Astrocyte of the cerebellum (primary cell): ENCODE measurements around the gene ANXA6.

Source experiments
- DNase-seq: peaks from one replicate; pipeline ENCODE4 v3.0.0-alpha.2; 2011; ENCODE audit warnings: low read depth
- H3K4me3 ChIP-seq: 2 replicates; pipeline ENCODE4 v1.5.1; 2011; ENCODE audit warnings: mild to moderate bottlenecking, low read depth, low read length, moderate library complexity
- CTCF ChIP-seq: IDR thresholded peaks from 2 replicates; pipeline ENCODE4 v1.5.1; 2012; ENCODE audit warnings: low read length, low read depth, moderate library complexity, mild to moderate bottlenecking; ENCODE audit errors: missing control alignments
- in situ Hi-C: cut with HindIII; loops from 2 replicates; pipeline ENCODE4 v1.10.0; 2017; ENCODE audit warnings: low sequenced_read_pairs

ANXA6 gene

DNA sequence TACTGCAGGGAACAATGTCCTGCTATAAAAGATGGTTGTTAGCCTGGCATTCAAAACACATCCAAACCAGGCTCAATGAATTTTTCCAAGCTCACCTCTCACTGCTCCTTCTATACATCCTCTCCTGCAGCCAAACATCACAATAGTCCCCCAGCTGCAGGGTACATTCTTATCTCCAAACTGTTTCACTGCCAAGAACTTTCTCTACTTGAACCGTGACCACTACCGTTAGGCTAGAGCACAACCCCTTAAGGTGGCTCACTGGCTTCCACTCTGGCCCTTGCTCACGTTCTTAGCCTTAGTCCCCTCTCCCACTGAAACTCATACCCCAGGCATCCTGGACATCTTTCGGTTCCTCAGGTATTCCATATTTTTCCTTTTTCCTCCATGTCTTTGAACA lies 29.0 kb upstream of the ANXA6 start:
- TF ChIP-seq CTCF: no peak
- DNase-seq: no peak
- in situ Hi-C loops: no loop called here
- H3K4me3 ChIP-seq: no peak overlapping the region

- no peak for TF ChIP-seq CTCF
- DNase-seq: no peak
- in situ Hi-C loops: no loop called here
- no peak overlapping the region for H3K4me3 ChIP-seq
These were observed 28.5 kb upstream of the ANXA6 start for GRCh38 chr5:151186052-151186451.

- in situ Hi-C loops: no loop called here
- no peak overlapping the region for H3K4me3 ChIP-seq
- DNase-seq: no peak
- no peak for TF ChIP-seq CTCF
These were observed 26.9 kb upstream of the ANXA6 start for GRCh38 chr5:151184316-151185042.

- TF ChIP-seq CTCF: no peak
- no peak for DNase-seq
- H3K4me3 ChIP-seq: no peak overlapping the region
- in situ Hi-C loops: no loop called here
These were observed 26.1 kb upstream of the ANXA6 start for GRCh38 chr5:151183456-151184245.

DNA sequence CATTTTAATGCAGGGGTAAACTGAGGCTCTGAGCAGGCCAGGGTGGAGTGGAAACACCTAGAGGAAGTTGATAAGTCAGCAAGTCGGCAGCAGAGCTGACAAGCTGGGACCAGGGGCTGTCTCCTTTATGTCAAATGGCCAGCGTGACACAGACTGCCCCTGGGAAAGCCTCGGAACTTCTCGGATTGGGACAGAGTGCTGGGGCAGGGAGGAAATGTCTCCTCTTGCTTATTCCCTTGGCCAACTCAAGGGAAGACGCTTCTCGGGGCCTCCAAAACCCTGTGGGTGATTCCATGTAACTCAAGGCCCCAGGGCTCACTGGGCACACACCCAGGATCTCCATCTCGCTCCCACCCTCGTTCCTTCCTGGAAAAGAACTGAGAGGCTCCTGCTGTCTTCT lies 25.4 kb upstream of the ANXA6 start:
- no peak for DNase-seq
- in situ Hi-C loops: no loop called here
- no peak overlapping the region for H3K4me3 ChIP-seq
- TF ChIP-seq CTCF: no peak

DNA sequence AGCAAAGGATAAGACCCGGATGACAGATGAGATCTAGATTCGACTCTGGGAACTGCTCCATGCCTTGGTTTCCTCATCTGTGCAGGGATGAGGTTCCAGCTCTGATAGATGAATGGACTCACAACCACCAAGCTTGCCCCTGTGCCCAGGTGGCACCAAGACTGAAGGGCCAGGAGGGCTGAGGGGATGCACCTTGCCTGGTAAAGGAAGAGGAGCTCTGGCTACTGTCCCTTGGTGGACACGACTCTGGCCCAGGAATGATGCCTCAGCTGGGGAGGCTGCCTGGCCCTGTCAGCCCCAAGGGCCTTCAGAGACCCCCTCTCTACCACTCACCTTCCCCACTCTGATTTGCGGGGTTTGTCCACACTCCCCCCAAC lies 24.9 kb upstream of the ANXA6 start:
- no peak overlapping the region for H3K4me3 ChIP-seq
- in situ Hi-C loops: no loop called here
- TF ChIP-seq CTCF: no peak
- DNase-seq: no peak
